HepG2 (cell line): Measurements from ENCODE around the gene NEK6. TPM values are rescaled to one million over a fixed set of nuclear protein-coding genes. Genes with fewer than 3 reads are reported as not detected.

ENCODE experiments used
- ARHGAP35 ChIP-seq: sonication (generic); formaldehyde crosslinking; IDR thresholded peaks from 2 replicates; pipeline ENCODE4 v1.9.0; 2022; ENCODE audit warnings: mild to moderate bottlenecking, inconsistent platforms, moderate library complexity, missing genetic modification reagents, borderline replicate concordance
- BCL6 ChIP-seq: IDR thresholded peaks from 2 replicates; pipeline ENCODE4 v1.6.1; 2016; ENCODE audit warnings: missing genetic modification reagents, missing compliant biosample characterization
- CHD4 ChIP-seq: fragments of 200-600 bp; sonication (generic); IDR thresholded peaks from 2 replicates; pipeline ENCODE4 v1.7.0; 2017; ENCODE audit warnings: mild to moderate bottlenecking, low read length, borderline replicate concordance
- KDM4B ChIP-seq: sonication (generic); formaldehyde crosslinking; IDR thresholded peaks from 2 replicates; pipeline ENCODE4 v1.4.0; 2020; ENCODE audit warnings: missing genetic modification reagents
- KLF15 ChIP-seq: sonication (generic); formaldehyde crosslinking; IDR thresholded peaks from 2 replicates; pipeline ENCODE4 v1.8.1; 2023; ENCODE audit warnings: borderline replicate concordance, mild to moderate bottlenecking, inconsistent platforms, missing genetic modification reagents, mixed read lengths
- KLF6 ChIP-seq: IDR thresholded peaks from 2 replicates; pipeline ENCODE4 v1.8.0; 2016; ENCODE audit warnings: missing biosample characterization, missing genetic modification reagents
- MED8 ChIP-seq: sonication (generic); formaldehyde crosslinking; IDR thresholded peaks from 2 replicates; pipeline ENCODE4 v1.8.1; 2023; ENCODE audit warnings: mild to moderate bottlenecking, missing genetic modification reagents; ENCODE audit not compliant: insufficient replicate concordance
- RAD21 ChIP-seq: fragments of 450-650 bp; formaldehyde crosslinking; IDR thresholded peaks from 2 replicates; pipeline ENCODE4 v1.5.0; 2020; ENCODE audit warnings: mild to moderate bottlenecking
- REPIN1 ChIP-seq: sonication (generic); formaldehyde crosslinking; IDR thresholded peaks from 2 replicates; pipeline ENCODE4 v1.8.0; 2022; ENCODE audit warnings: missing genetic modification reagents, low read depth, mild to moderate bottlenecking, borderline replicate concordance
- RXRB ChIP-seq: IDR thresholded peaks from 2 replicates; pipeline ENCODE4 v1.6.1; 2016; ENCODE audit warnings: borderline replicate concordance, missing genetic modification reagents, missing compliant biosample characterization
- SIN3B ChIP-seq: fragments of 150-350 bp; IDR thresholded peaks from 2 replicates; pipeline ENCODE4 v1.6.1; 2014; ENCODE audit warnings: low read length
- SP5 ChIP-seq: IDR thresholded peaks from 2 replicates; pipeline ENCODE4 v1.6.1; 2016; ENCODE audit warnings: low read depth, borderline replicate concordance
- TBL1XR1 ChIP-seq: fragments of 150-350 bp; IDR thresholded peaks from 2 replicates; pipeline ENCODE4 v1.6.1; 2014; ENCODE audit warnings: borderline replicate concordance, low read length; ENCODE audit not compliant: partially characterized antibody
- ZNF143 ChIP-seq: sonication (generic); formaldehyde crosslinking; IDR thresholded peaks from 2 replicates; pipeline ENCODE4 v1.4.0; 2020; ENCODE audit warnings: missing genetic modification reagents
- ZNF543 ChIP-seq: sonication (generic); formaldehyde crosslinking; IDR thresholded peaks from 2 replicates; pipeline ENCODE4 v1.4.0; 2020; ENCODE audit warnings: mild to moderate bottlenecking, missing genetic modification reagents
- ZNF550 ChIP-seq: sonication (generic); formaldehyde crosslinking; IDR thresholded peaks from 2 replicates; pipeline ENCODE4 v1.4.0; 2020; ENCODE audit warnings: mild to moderate bottlenecking, missing genetic modification reagents, borderline replicate concordance
- ZNF839 ChIP-seq: sonication (generic); formaldehyde crosslinking; IDR thresholded peaks from 2 replicates; pipeline ENCODE4 v1.4.0; 2020; ENCODE audit warnings: missing genetic modification reagents, mild to moderate bottlenecking, borderline replicate concordance
- ZSCAN31 ChIP-seq: sonication (generic); formaldehyde crosslinking; IDR thresholded peaks from 2 replicates; pipeline ENCODE4 v1.5.0; 2020; ENCODE audit warnings: low read depth, mild to moderate bottlenecking, missing genetic modification reagents
- polyA plus RNA-seq, 8 experiments: library from polyadenylated mRNA; depleted of rRNA in 3 of 8; stranded (reverse) in 7 of 8; unstranded in 1 of 8; fragments of >200 nt; fragmentation: Illumina TruSeq in 4 of 8; extraction: Trizol in 4 of 8; gene quantifications; 2 replicates each; pipeline versions ENCODE4 v1.2.1 to v1.2.3, GENCODE V29; 2011 to 2016; ENCODE audit warnings: low read depth in 4 of 8, missing spikeins in 1 of 8, mixed read lengths in 1 of 8; ENCODE audit not compliant: insufficient read depth in 1 of 8
- total RNA-seq, 5 experiments: library from RNA; depleted of rRNA; stranded (reverse); fragments of >200 nt; fragmentation: Illumina TruSeq; extraction: Trizol; gene quantifications; 2 replicates each; pipeline ENCODE4 v1.2.3, GENCODE V29; 2016; ENCODE audit warnings: low read depth in 1 of 5
- TF ChIP-seq, protein P1 (sequence below): sonication (generic); formaldehyde crosslinking; IDR thresholded peaks from 2 replicates; pipeline ENCODE4 v1.4.0; 2020; ENCODE audit warnings: missing genetic modification reagents
- TF ChIP-seq, protein P2 (sequence below): sonication (generic); formaldehyde crosslinking; IDR thresholded peaks from 2 replicates; pipeline ENCODE4 v1.4.0; 2020; ENCODE audit warnings: missing genetic modification reagents

The NEK6 gene
- total and polyA plus RNA-seq, 2 of the 13 experiments (the other 11 are each of a cell fraction or from before 2014, with no cell fraction given): 30.4 to 119 TPM

DNA sequence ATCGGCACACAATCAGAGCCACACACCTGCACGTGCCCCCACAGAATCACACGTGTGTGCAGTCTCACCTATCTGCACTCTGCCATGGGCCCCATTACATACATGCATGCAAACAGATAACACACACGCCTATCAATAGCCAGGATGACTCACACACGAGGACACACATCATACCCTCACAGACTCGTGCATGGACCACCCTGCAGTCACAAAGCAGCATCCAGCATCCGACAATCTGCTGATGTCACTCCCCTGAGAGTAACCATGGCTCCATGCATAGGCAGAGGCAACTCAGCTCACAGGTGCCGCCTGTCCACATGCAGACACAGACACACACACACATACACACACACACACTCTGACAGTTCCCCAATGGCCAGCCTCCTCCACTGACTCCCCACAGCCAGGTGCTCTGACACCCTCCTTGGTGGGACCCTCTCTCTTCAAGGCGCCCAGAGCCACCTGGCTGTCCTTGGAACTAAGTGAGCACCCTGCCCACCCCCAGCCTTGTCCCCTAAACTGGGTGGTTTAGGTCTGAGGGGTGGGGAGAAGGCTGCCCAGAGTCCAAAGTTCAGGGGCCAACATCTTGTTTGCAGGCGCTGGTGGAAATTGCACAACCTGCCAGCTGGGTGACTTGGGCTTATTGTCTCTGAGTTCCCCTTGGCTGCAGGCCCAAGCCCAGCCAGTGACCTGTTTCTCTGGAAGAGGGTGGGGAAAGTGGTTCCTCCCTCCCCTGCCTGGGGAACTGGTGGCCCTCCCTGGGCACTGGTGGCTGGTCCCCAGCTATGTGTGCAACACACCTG, 34.6 kb upstream of the NEK6 start (continued):
- TF ChIP-seq, protein P1, sequence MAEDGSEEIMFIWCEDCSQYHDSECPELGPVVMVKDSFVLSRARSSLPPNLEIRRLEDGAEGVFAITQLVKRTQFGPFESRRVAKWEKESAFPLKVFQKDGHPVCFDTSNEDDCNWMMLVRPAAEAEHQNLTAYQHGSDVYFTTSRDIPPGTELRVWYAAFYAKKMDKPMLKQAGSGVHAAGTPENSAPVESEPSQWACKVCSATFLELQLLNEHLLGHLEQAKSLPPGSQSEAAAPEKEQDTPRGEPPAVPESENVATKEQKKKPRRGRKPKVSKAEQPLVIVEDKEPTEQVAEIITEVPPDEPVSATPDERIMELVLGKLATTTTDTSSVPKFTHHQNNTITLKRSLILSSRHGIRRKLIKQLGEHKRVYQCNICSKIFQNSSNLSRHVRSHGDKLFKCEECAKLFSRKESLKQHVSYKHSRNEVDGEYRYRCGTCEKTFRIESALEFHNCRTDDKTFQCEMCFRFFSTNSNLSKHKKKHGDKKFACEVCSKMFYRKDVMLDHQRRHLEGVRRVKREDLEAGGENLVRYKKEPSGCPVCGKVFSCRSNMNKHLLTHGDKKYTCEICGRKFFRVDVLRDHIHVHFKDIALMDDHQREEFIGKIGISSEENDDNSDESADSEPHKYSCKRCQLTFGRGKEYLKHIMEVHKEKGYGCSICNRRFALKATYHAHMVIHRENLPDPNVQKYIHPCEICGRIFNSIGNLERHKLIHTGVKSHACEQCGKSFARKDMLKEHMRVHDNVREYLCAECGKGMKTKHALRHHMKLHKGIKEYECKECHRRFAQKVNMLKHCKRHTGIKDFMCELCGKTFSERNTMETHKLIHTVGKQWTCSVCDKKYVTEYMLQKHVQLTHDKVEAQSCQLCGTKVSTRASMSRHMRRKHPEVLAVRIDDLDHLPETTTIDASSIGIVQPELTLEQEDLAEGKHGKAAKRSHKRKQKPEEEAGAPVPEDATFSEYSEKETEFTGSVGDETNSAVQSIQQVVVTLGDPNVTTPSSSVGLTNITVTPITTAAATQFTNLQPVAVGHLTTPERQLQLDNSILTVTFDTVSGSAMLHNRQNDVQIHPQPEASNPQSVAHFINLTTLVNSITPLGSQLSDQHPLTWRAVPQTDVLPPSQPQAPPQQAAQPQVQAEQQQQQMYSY (CRISPR knock-in tag): no peak
- TF ChIP-seq SIN3B: no peak
- TF ChIP-seq REPIN1 (CRISPR knock-in tag): peak; percentile 98
- TF ChIP-seq ZSCAN31 (CRISPR knock-in tag): peak; percentile 37; the same call in 1 of the 2 replicates
- peak; percentile 71; the same call in 1 of the 2 replicates for TF ChIP-seq ZNF543 (CRISPR knock-in tag)
- peak; percentile 92 for TF ChIP-seq KDM4B (CRISPR knock-in tag)
- TF ChIP-seq RXRB (CRISPR knock-in tag): peak; percentile 88
- TF ChIP-seq, protein P2, sequence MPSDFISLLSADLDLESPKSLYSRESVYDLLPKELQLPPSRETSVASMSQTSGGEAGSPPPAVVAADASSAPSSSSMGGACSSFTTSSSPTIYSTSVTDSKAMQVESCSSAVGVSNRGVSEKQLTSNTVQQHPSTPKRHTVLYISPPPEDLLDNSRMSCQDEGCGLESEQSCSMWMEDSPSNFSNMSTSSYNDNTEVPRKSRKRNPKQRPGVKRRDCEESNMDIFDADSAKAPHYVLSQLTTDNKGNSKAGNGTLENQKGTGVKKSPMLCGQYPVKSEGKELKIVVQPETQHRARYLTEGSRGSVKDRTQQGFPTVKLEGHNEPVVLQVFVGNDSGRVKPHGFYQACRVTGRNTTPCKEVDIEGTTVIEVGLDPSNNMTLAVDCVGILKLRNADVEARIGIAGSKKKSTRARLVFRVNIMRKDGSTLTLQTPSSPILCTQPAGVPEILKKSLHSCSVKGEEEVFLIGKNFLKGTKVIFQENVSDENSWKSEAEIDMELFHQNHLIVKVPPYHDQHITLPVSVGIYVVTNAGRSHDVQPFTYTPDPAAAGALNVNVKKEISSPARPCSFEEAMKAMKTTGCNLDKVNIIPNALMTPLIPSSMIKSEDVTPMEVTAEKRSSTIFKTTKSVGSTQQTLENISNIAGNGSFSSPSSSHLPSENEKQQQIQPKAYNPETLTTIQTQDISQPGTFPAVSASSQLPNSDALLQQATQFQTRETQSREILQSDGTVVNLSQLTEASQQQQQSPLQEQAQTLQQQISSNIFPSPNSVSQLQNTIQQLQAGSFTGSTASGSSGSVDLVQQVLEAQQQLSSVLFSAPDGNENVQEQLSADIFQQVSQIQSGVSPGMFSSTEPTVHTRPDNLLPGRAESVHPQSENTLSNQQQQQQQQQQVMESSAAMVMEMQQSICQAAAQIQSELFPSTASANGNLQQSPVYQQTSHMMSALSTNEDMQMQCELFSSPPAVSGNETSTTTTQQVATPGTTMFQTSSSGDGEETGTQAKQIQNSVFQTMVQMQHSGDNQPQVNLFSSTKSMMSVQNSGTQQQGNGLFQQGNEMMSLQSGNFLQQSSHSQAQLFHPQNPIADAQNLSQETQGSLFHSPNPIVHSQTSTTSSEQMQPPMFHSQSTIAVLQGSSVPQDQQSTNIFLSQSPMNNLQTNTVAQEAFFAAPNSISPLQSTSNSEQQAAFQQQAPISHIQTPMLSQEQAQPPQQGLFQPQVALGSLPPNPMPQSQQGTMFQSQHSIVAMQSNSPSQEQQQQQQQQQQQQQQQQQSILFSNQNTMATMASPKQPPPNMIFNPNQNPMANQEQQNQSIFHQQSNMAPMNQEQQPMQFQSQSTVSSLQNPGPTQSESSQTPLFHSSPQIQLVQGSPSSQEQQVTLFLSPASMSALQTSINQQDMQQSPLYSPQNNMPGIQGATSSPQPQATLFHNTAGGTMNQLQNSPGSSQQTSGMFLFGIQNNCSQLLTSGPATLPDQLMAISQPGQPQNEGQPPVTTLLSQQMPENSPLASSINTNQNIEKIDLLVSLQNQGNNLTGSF (CRISPR knock-in tag): no peak
- peak; percentile 96 for TF ChIP-seq SP5 (CRISPR knock-in tag)
- TF ChIP-seq RAD21: peak; percentile 21; the same call in 1 of the 2 replicates
- no peak for TF ChIP-seq ZNF143 (CRISPR knock-in tag)
- TF ChIP-seq ZNF839: 0 out of 2 replicates have a peak, but pooled peaks have one; percentile 13
- peak; percentile 77 for TF ChIP-seq MED8 (CRISPR knock-in tag)
- TF ChIP-seq KLF15: peak; percentile 46; the same call in 1 of the 2 replicates
- no peak; the same call in 1 of the 2 replicates for TF ChIP-seq ARHGAP35 (CRISPR knock-in tag)
- peak; percentile 98 for TF ChIP-seq CHD4
- peak; percentile 39 for TF ChIP-seq TBL1XR1
- no peak for TF ChIP-seq ZNF550 (CRISPR knock-in tag)
- TF ChIP-seq BCL6 (CRISPR knock-in tag): peak; percentile 80
- TF ChIP-seq KLF6 (CRISPR knock-in tag): peak; percentile 65; the same call in 1 of the 2 replicates
